Muscle layer of colon (tissue), 2 donors: ENCODE measurements around the gene KLC1.

Experiments
- H3K27ac ChIP-seq: one replicate; pipeline ENCODE4 v1.7.0; 2013; ENCODE audit warnings: low read depth, mild to moderate bottlenecking, low read length, moderate library complexity
- H3K27me3 ChIP-seq, 2 donors: one replicate each; pipeline ENCODE4 v1.7.0; 2013; ENCODE audit warnings: low read length in 2 of 2, mild to moderate bottlenecking in 2 of 2; ENCODE audit not compliant: insufficient read depth in 2 of 2, control insufficient read depth in 1 of 2
- H3K36me3 ChIP-seq: one replicate; pipeline ENCODE4 v1.7.0; 2013; ENCODE audit warnings: mild to moderate bottlenecking, low read length; ENCODE audit not compliant: insufficient read depth
- H3K4me1 ChIP-seq: one replicate; pipeline ENCODE4 v1.7.0; 2013; ENCODE audit warnings: mild to moderate bottlenecking, low read length; ENCODE audit not compliant: insufficient read depth
- H3K4me3 ChIP-seq, 2 donors: one replicate each; pipeline ENCODE4 v1.7.0; 2013; ENCODE audit warnings: low read length in 2 of 2, low read depth in 1 of 2, mild to moderate bottlenecking in 1 of 2, moderate library complexity in 1 of 2
- H3K9ac ChIP-seq: one replicate; pipeline ENCODE4 v1.7.0; 2013; ENCODE audit warnings: low read length
- H3K9me3 ChIP-seq: one replicate; pipeline ENCODE4 v1.7.0; 2013; ENCODE audit warnings: mild to moderate bottlenecking, low read length
- donor health status: abdominal sarcoma.
- donor health status: Adenocarcinoma of cecum.

The KLC1 gene

DNA sequence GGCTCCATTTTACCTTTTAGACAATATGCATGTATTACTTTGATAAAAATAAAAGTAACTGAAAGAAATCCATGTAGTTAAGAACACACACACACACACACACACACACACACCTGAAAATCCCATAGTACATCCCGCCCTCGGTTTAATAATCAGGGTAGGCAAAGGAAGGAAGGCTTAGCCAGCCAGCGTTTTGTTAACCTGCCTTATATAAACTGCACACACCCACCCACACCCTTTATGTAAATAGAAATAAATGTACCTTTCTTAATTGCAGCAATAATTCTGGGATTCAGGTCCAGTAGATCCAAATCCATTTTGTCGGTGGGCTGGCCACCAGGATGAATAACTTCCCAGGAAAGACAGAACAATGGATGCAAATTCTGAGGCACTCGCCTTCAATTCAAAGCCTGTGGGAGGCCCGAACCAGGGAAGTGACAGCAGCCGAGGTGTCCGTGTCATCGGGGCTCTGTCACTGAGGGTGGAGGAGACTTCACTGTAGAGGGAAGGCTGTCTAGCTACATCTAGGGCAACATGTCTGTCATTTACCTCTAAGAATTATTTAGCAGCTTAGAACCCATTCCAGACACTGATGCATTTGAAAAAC, 81.9 kb downstream of the KLC1 start:
- no peak overlapping the region for H3K4me3 ChIP-seq
- peaks cover 26% of the 10 kb centered on the region for H3K4me1 ChIP-seq
- no peak overlapping the region for H3K27ac ChIP-seq
- H3K27me3 ChIP-seq: no peaks in the 10 kb centered on the region
- no peaks in the 10 kb centered on the region for H3K36me3 ChIP-seq
- no peak overlapping the region for H3K9ac ChIP-seq
- no peaks in the 10 kb centered on the region for H3K9me3 ChIP-seq

DNA sequence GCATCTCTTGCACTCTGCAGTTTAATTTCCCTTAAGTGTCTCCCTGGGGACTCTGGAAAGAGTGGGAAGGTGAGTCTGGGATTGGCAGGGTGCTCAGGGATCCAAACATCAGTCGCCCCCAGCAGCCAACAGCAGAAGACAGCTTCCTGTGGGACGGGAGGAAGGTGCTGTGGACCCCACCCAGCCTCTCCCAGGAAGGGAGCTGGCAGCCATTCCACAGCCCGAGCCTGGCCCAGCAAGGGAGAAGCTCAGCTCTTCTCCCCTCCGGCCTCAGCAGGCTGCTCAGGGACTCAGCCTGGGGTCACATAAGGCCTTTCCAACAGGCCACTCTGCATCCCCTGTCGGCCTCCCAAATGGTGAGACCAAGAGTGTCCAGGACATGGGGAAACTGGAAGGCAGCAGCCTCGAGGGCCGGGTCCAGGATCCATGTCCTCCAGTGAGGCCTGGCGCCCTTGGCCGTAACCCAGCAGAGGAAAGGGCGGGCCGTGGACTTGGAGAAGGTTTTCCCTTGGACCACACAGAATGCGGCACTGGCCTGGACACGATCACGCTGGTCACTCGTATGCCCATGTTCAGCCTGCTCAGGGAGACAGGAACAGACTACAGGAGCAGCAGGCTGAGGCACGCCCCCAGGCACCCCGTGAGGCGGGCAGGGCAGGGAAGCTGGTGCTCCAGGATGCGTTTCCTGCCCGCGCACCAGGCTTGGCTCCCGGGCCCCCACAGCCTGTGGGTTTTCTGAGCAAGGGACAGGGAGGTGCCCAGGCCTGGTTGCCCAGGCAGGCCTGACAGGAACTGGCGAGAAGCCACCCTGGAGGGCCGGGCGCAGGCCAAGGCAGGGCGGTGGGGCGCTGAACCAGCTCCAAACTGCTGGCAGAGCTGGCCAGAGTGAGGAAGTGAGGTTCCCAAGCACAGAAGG, 82.8 kb downstream of the KLC1 start:
- H3K27me3 ChIP-seq: no peaks in the 10 kb centered on the region
- no peak overlapping the region for H3K27ac ChIP-seq
- H3K36me3 ChIP-seq: no peaks in the 10 kb centered on the region
- no peaks in the 10 kb centered on the region for H3K9me3 ChIP-seq
- H3K4me1 ChIP-seq: peaks cover 29% of the 10 kb centered on the region
- H3K9ac ChIP-seq: no peak overlapping the region
- H3K4me3 ChIP-seq: no peak overlapping the region

DNA sequence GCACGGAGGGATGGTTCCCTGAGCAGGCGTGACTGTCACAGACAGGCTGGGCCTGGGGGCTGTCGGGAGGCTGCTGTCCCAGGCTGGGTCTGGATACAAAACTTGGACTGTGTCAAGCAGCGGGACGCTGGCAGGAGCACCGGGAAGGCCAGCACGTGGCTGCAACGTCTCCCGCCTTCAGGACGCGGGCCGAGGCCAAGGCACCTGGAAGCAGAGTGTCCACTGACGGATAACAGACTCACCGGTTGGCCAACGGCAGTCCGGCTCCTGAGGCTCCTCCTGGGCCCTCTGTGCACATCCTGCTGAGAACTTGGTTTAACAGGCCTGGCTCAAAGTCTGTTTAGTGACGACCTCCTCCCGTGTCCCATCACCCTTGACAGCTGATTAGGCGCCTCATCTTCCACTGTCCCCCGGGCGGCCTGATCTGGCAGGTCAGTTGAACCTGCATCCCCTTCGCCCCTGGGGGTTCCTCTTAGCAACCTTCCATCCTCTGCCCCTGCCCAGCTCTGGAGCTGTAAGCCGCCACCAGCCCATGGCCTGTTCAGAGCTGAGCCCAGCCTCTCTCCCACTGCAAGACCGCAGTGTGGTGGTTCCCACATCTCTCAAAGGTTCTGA, 83.7 kb downstream of the KLC1 start:
- H3K4me1 ChIP-seq: peaks cover 39% of the 10 kb centered on the region
- H3K9me3 ChIP-seq: no peaks in the 10 kb centered on the region
- no peak overlapping the region for H3K4me3 ChIP-seq
- no peak overlapping the region for H3K27ac ChIP-seq
- no peaks in the 10 kb centered on the region for H3K27me3 ChIP-seq
- H3K36me3 ChIP-seq: no peaks in the 10 kb centered on the region
- H3K9ac ChIP-seq: no peak overlapping the region

DNA sequence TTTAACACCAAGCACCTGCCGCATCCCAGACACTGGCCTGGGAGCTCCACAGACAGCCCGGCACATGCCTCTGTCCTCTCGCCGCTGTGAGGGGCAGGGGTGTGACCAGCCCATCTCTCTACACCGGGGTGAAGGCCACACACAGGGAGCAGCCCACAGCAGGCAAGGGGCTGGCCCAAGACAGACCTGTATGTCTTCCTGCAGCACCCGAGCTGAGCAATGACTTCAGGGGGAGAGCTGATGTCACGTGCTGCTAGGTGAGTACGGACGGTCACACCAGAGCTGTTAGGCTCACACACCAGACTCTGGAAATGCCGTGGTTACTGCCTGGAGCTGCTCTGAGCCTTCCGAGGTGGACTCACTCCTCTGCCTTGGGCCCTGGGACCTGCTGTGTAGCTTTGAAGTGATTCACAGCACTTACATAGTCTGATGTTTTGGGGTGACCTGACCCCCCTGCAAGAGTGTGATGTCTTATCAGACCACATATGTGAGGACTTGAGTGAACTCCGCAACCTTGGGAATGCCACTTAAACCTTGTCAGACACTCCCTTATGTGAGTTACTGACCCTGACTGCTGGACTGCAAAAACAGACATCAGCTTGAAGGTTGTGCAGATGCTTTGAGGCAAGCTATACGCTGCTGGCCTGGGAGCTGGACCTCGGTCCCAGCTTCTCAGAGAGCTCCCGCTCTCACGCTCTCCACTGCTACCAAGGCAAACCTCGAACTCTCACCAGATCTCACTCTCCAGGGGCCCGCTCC, 84.5 kb downstream of the KLC1 start:
- H3K4me3 ChIP-seq: no peak overlapping the region
- H3K27me3 ChIP-seq: no peaks in the 10 kb centered on the region
- no peaks in the 10 kb centered on the region for H3K9me3 ChIP-seq
- H3K27ac ChIP-seq: no peak overlapping the region
- no peaks in the 10 kb centered on the region for H3K36me3 ChIP-seq
- no peak overlapping the region for H3K9ac ChIP-seq
- peaks cover 43% of the 10 kb centered on the region for H3K4me1 ChIP-seq

DNA sequence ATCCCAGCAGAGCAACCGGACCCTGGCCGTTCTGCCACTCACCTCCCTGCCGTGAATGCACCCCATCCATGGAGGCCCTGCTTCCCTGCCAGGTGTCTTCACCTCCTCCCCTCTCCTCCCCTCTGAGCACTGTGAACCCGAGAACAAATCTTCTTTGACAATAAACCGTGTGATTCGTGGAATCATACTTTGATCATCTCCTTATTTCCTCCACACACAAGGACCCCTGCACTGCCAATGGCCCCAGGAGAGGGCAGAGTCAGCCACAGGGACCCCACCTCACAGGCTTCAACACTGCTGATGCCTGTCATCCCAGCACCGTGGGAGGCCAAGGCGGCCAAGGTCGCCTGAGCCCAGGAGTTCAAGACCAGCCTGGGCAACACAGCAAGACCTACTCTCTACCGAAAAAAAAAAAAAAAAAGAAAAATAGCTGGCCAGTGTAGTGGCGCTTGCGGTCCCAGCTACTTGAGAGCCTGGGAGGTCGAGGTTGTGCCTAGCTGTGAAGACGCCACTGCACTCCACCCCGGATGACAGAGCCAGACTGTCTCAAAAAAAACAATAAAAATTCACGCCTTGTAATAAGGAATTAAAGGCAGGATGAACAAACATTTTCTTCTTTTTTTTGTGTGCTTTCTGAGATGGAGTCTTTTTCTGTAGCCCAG, 85.2 kb downstream of the KLC1 start:
- H3K27me3 ChIP-seq: no peaks in the 10 kb centered on the region
- no peak overlapping the region for H3K9ac ChIP-seq
- H3K27ac ChIP-seq: no peak overlapping the region
- peak overlapping the region in 1 of 2 donors; percentile 74 for H3K4me3 ChIP-seq
- H3K9me3 ChIP-seq: no peaks in the 10 kb centered on the region
- no peaks in the 10 kb centered on the region for H3K36me3 ChIP-seq
- H3K4me1 ChIP-seq: peaks cover 44% of the 10 kb centered on the region

DNA sequence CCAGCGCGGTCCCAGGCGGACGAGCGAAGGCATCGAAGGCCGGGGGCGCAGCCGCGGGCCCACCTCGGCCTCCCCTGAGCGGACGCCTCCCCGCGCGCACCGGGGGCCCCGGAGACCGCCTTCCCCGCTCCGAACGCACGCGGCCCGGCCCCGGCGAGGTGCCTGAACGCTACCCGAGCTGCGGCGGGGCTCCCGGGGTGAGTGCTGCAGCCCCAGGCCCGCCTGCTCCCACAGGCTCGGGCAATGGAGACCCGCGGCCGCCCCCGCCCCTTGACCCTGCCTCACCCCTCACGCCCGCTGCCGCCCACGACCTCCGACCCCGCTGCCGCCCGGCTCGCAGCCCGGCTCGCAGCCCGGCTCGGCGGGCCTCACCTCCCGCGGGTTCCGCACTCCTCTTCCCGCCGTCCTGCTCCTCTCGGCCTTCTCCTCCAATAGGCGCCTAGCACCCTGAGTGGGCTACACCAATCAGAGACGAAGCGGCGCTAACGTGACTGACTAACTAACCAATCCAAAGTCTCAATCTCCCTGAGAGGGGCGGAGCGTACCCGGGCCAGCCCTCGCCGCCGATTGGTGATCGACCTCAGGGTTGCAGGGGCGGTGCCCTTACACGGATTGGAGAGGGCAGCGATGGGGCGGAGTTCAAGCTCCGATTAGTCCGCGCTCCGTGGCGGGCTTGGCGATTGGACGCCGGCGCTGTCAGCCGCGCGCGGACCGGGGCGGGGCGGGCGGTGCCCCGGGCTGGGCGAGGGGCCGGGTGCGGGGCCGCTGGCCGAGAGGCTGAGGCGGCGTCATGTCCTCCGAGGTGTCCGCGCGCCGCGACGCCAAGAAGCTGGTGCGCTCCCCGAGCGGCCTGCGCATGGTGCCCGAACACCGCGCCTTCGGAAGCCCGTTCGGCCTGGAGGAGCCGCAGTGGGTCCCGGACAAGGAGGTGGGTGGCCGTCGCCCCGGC, 86.3 kb downstream of the KLC1 start, which contains the start of the genes XRCC3 and ZFYVE21:
Gene XRCC3, minus strand, starts transcription at position 400 of the 949 bp plus-strand sequence. CDS start 4,364 bp downstream, outside the sequence.
Gene ZFYVE21, plus strand, starts transcription at position 759 of the 949 bp plus-strand sequence. Its CDS starts 32 bp downstream, at position 791.
- peaks cover 44% of the 10 kb centered on the region for H3K4me1 ChIP-seq
- H3K4me3 ChIP-seq: peak within 1 kb of the TSS; percentile 63 to 74
- no peaks in the 10 kb centered on the region for H3K9me3 ChIP-seq
- H3K36me3 ChIP-seq: no peaks in the 10 kb centered on the region
- no peaks in the 10 kb centered on the region for H3K27me3 ChIP-seq
- peak within 1 kb of the TSS; percentile 81 for H3K27ac ChIP-seq
- H3K9ac ChIP-seq: peak within 1 kb of the TSS; percentile 51

DNA sequence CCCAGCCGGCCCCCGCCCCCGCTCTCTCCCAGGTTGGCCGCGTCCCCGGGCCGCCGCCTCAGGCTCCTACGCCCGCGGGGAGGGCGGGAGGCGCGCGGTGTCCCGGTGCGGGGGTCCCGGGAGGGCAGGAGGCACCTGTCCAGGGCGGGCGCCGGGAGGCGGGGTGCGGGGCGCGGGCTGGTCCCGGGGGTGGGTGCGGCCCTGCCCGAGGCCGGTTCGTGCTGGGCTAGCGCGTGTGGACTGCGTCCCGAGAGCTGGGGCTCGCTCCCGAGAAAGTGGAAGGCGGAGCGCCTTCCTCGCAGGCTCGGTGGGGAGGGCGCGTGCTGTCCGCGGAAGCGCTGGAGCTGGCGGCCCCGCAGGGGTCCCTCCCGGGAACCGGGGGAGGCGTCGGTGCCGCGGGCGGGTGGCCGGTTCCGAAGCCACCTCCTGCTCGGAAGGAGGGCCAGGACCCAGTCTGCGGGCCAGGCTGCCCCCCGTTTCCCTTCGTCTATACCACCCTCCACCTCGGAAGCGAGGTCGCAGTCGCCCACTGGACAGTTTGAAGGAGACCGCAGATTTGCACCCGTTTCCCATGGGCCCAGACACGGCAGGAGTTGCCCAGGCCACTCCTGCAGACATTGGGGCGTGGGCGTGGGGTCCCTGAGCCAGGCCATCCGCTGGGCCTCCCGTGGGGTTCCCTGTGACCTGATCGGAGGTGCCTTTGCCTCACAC, 87.2 kb downstream of the KLC1 start:
- H3K4me3 ChIP-seq: peak overlapping the region; percentile 38 to 74
- peak overlapping the region; percentile 81 for H3K27ac ChIP-seq
- H3K9ac ChIP-seq: peak overlapping the region; percentile 51
- H3K9me3 ChIP-seq: no peaks in the 10 kb centered on the region
- H3K27me3 ChIP-seq: no peaks in the 10 kb centered on the region
- H3K4me1 ChIP-seq: peaks cover 44% of the 10 kb centered on the region
- H3K36me3 ChIP-seq: no peaks in the 10 kb centered on the region

DNA sequence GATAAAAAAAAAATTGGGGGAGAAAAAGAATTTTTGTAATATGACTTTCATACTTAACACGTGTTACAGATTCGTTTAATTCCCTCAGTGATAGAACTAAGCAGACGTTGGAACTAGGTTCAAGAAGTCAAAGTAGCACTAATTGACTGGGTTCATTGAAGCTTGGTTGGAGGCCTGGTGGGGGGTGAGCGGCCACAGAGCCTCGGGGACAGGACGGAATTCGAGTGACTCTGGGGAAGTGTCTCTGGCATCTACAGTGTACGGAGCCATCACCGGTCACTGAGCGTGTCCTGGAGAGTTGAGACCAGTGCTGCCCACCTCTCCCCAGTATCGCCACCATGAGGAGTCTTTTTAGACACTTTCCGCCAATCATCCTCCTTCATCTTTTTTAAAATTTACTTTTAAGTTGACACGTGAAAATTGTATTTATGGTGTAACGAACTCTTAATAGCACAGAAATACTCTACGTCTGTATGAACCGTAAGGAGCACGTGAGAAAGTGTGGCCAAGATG, 87.9 kb downstream of the KLC1 start:
- peaks cover 44% of the 10 kb centered on the region for H3K4me1 ChIP-seq

DNA sequence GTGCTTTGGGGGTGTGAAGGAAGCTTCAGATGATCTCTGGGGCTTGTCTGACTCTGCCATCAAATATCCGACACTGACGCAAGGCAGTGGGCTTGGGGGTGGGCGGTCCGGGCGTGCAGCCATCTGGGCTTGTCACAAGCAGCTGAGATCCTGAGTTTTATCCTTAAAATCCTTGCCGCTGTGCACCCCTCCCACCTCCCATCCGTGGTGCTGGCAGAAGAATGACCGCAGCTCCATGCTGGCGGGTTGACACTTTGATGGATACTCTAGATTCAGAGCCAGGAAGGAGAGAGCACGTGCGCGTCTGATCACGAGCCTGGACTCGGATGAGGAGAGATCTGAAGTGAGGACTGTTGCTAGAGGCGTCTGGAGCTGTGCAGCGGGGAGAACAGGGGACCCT, 89.6 kb downstream of the KLC1 start:
- H3K9ac ChIP-seq: no peak overlapping the region
- no peaks in the 10 kb centered on the region for H3K36me3 ChIP-seq
- no peaks in the 10 kb centered on the region for H3K9me3 ChIP-seq
- no peaks in the 10 kb centered on the region for H3K27me3 ChIP-seq
- peaks cover 41% of the 10 kb centered on the region for H3K4me1 ChIP-seq
- H3K4me3 ChIP-seq: peak overlapping the region in 1 of 2 donors; percentile 12
- no peak overlapping the region for H3K27ac ChIP-seq

More for the DNA sequence above, 87.9 kb downstream of the KLC1 start:
- Histone ChIP-seq H3K36me3 (no peaks in the 10 kb centered on the region), H3K9ac (peak overlapping the region; percentile 51), H3K27ac (no peak overlapping the region), H3K4me3 (peak overlapping the region; percentile 38 to 74), H3K9me3 (no peaks in the 10 kb centered on the region), H3K27me3 (no peaks in the 10 kb centered on the region)
